GM12878 (cell line): ENCODE results near the gene CENATAC. TPM values are rescaled to one million over a fixed set of nuclear protein-coding genes. Genes with fewer than 3 reads are reported as not detected.

ENCODE experiments used
- ATAC-seq: fragments of 200-7000 bp; cut with Tn5 transposase; 3 replicates; pipeline ENCODE4 v1.9.1; 2020; ENCODE audit warnings: mild to moderate bottlenecking, moderate library complexity
- BruUV-seq: library from RNA; stranded (reverse); fragments of 400-500 nt; replicated peaks from 2 replicates; lab custom pipeline; 2021; lab: Mats Ljungman, UMichigan
- CTCF ChIA-PET: fragments of 300-600 bp; sonication (Branson Sonifier 250); formaldehyde crosslinking; extraction: SDS; loops from one replicate; lab custom pipeline; 2021; ENCODE audit warnings: inconsistent platforms; lab: Yijun Ruan, JAX
- POLR2A ChIA-PET: fragments of 350-600 bp; formaldehyde crosslinking; extraction: SDS; loops from one replicate; lab custom pipeline; 2021; ENCODE audit warnings: inconsistent platforms; lab: Charles Lee
- RAD21 ChIA-PET: fragments of 300-600 bp; sonication (Branson Sonifier 250); formaldehyde crosslinking; loops from one replicate; lab custom pipeline; 2023; ENCODE audit warnings: antibody characterized with exemption; ENCODE audit not compliant: unreplicated experiment; lab: Charles Lee
- SMC1A ChIA-PET: fragments of 300-600 bp; sonication (Branson Sonifier 250); formaldehyde crosslinking; loops from one replicate; lab custom pipeline; 2023; ENCODE audit not compliant: unreplicated experiment, uncharacterized antibody; lab: Charles Lee
- DNase-seq: peaks from one replicate; pipeline ENCODE4 v3.0.0-alpha.2; 2011; ENCODE audit warnings: low read depth, low spot score
- FAIRE-seq: peaks from 3 replicates; lab custom pipeline; 2011; peaks lifted over from hg19 to GRCh38; lab: Jason Lieb, UNC
- H2AFZ ChIP-seq: 2 replicates; pipeline ENCODE4 v1.6.0; 2011; ENCODE audit warnings: low read depth, low read length, control low read depth; ENCODE audit not compliant: control insufficient read depth
- H3K27ac ChIP-seq: 2 replicates; pipeline ENCODE4 v1.5.1; 2011; ENCODE audit warnings: control low read depth; ENCODE audit not compliant: control insufficient read depth, insufficient read depth
- H3K27me3 ChIP-seq, 2 experiments: replicated peaks in 1 of 2; 2 replicates each; pipeline versions ENCODE4 v1.6.0 to v1.6.1; 2011; ENCODE audit warnings: low read length in 1 of 2; ENCODE audit not compliant: control insufficient read depth in 2 of 2, insufficient read depth in 2 of 2
- H3K36me3 ChIP-seq, 2 experiments: 2 replicates each; pipeline ENCODE4 v1.5.1; 2011; ENCODE audit warnings: low read length in 1 of 2; ENCODE audit not compliant: control insufficient read depth in 2 of 2, insufficient read depth in 2 of 2
- H3K4me1 ChIP-seq: 2 replicates; pipeline ENCODE4 v1.6.1; 2011; ENCODE audit warnings: mild to moderate bottlenecking, low read length, moderate library complexity, mixed read lengths; ENCODE audit not compliant: control insufficient read depth, insufficient read depth
- H3K4me2 ChIP-seq: 2 replicates; pipeline ENCODE4 v1.6.0; 2011; ENCODE audit warnings: control low read depth; ENCODE audit not compliant: control insufficient read depth, insufficient read depth
- H3K4me3 ChIP-seq: fragments of 200-600 bp; sonication (generic); 2 replicates; pipeline ENCODE4 v1.5.1; 2016
- H3K79me2 ChIP-seq: 2 replicates; pipeline ENCODE4 v1.6.0; 2011; ENCODE audit warnings: low read length; ENCODE audit not compliant: control insufficient read depth, insufficient read depth
- H3K9ac ChIP-seq: 2 replicates; pipeline ENCODE4 v1.8.0; 2011; ENCODE audit warnings: low read length, control low read depth, mixed read lengths; ENCODE audit not compliant: control insufficient read depth, insufficient read depth
- H3K9me3 ChIP-seq: replicated peaks from 3 replicates; pipeline ENCODE4 v1.5.1; 2011; ENCODE audit warnings: mild to moderate bottlenecking, low read length; ENCODE audit not compliant: control insufficient read depth, insufficient read depth
- H4K20me1 ChIP-seq: 2 replicates; pipeline ENCODE4 v1.6.0; 2011; ENCODE audit not compliant: control insufficient read depth, insufficient read depth
- E4F1 ChIP-seq: fragments of 450-650 bp; IDR thresholded peaks from 2 replicates; pipeline ENCODE4 v1.6.1; 2018; ENCODE audit warnings: borderline replicate concordance, mild to moderate bottlenecking; ENCODE audit not compliant: partially characterized antibody
- IRF5 ChIP-seq: fragments of 450-650 bp; IDR thresholded peaks from 2 replicates; pipeline ENCODE4 v1.6.1; 2017; ENCODE audit warnings: borderline replicate concordance
- POLR2A ChIP-seq: IDR thresholded peaks from 2 replicates; pipeline ENCODE4 v1.6.1; 2011; ENCODE audit warnings: low read depth, mild to moderate bottlenecking, low read length
- POLR2AphosphoS2 ChIP-seq: IDR thresholded peaks from 2 replicates; pipeline ENCODE4 v1.6.1; 2011; ENCODE audit warnings: low read depth, mild to moderate bottlenecking, low read length, improper control_type of control experiment, moderate library complexity
- POLR2AphosphoS5 ChIP-seq: IDR thresholded peaks from 2 replicates; pipeline ENCODE4 v1.6.1; 2011; ENCODE audit warnings: mild to moderate bottlenecking, low read length, inconsistent platforms
- SMAD5 ChIP-seq: IDR thresholded peaks from 2 replicates; pipeline ENCODE4 v1.6.1; 2016; ENCODE audit warnings: antibody characterized with exemption, low read depth
- TCF12 ChIP-seq: IDR thresholded peaks from 2 replicates; pipeline ENCODE4 v1.6.1; 2011; ENCODE audit warnings: low read depth, mild to moderate bottlenecking, low read length
- WGBS: methylation state at CpG from one replicate; pipeline ENCODE4 v1.1.6; 2016; ENCODE audit warnings: low lambda C conversion rate; ENCODE audit not compliant: insufficient replicate concordance, insufficient coverage; ENCODE audit errors: missing lambda C conversion rate; 5-methylcytosine and 5-hydroxymethylcytosine counted together
- in situ Hi-C: fragments of 300-500 bp; cut with MboI; formaldehyde crosslinking; loops from 9 replicates; pipeline ENCODE4 v1.14.3; 2018; ENCODE audit warnings: mixed read lengths
- intact Hi-C: fragments of 100-400 bp; cut with micrococcal nuclease; formaldehyde crosslinking; loops from one replicate; pipeline ENCODE4 v1.14.2; 2022; ENCODE audit not compliant: unreplicated experiment
- polyA plus RNA-seq, 11 experiments: library from polyadenylated mRNA; depleted of rRNA in 4 of 11; unstranded in 6 of 11; stranded (reverse) in 5 of 11; fragments of >200 nt; fragmentation: Nextera tagmentation in 4 of 11; fragmentation: Illumina TruSeq in 1 of 11; extraction: Ambion mirVana in 4 of 11; extraction: Trizol in 1 of 11; gene quantifications; 1 replicate in 1 of 11; 2 replicates in 10 of 11; pipeline versions ENCODE4 v1.2.1 to v1.2.3, GENCODE V29; 2011 to 2016; ENCODE audit warnings: inconsistent platforms in 2 of 11, missing spikeins in 2 of 11, low read depth in 1 of 11
- total RNA-seq, 4 experiments: library from RNA; depleted of rRNA in 3 of 4; stranded (reverse); fragments of >200 nt in 3 of 4; fragmentation: Illumina TruSeq in 1 of 4; extraction: Trizol in 1 of 4; gene quantifications; 2 replicates each; pipeline versions ENCODE4 v1.2.1 to v1.2.3, GENCODE V29; 2013 to 2021

CENATAC gene
- total and polyA plus RNA-seq, 10 of the 15 experiments (the other 5 are each of a cell fraction or from before 2014, with no cell fraction given): 4.8 to 37.1 (median 24.1) TPM

- Histone ChIP-seq H2AFZ (no peak overlapping the region), H3K4me1 (no peaks in the 10 kb centered on the region; the same call in 1 of the 2 replicates), H4K20me1 (no peaks in the 10 kb centered on the region), H3K27me3 (no peaks in the 10 kb centered on the region), H3K9me3 (no peaks in the 10 kb centered on the region; the same call in 2 of the 3 replicates), H3K4me2 (no peak overlapping the region), H3K27ac (no peak overlapping the region), H3K79me2 (peaks cover 39% of the 10 kb centered on the region), H3K9ac (no peak overlapping the region), H3K36me3 (peaks cover 17 to 24% of the 10 kb centered on the region in 2 experiments), H3K4me3 (no peak overlapping the region)
- TF ChIP-seq POLR2A (peak; percentile 45; the same call in 1 of the 2 replicates), IRF5 (no peak), SMAD5 (0 out of 2 replicates have a peak, but pooled peaks have one; percentile 16), TCF12 (no peak), E4F1 (no peak), POLR2AphosphoS2 (peak; percentile 80), POLR2AphosphoS5 (peak; percentile 62)
- ChIA-PET RAD21 (interaction anchor here (1.0 to 1.4 kb wide), 3 partner anchors 10 to 322 kb away, joined by 3 read pairs; no protein-coding TSS in a partner anchor), CTCF (interaction anchor here (0.6 to 2.5 kb wide), 5 partner anchors 12 to 352 kb away, joined by 3 to 8 read pairs (median 3); no protein-coding TSS in a partner anchor), POLR2A (interaction anchor here (0.6 to 1.8 kb wide), 4 partner anchors 12 to 71 kb away, joined by 3 to 9 read pairs (median 4); no protein-coding TSS in a partner anchor), SMC1A (interaction anchor here (6.4 kb wide), 1 partner anchor 15 kb away, joined by 40 read pairs; the partner anchor contains the start of gene SLC37A4)
- WGBS: 97% methylated on average over 17 of the region's 17 CpGs
- in situ Hi-C loops (no loop called here), intact Hi-C loops (loop anchor here (1.0 kb wide), 1 partner anchor 14 kb away; no protein-coding TSS in a partner anchor)
- no peak for FAIRE-seq
- no peak for ATAC-seq
- no TSS peak for BruUV-seq
- DNase-seq: no peak
These were observed 16.4 kb downstream of the CENATAC start for GRCh38 chr11:119014209-119014924.
